Stimulated activated CD8-positive, alpha-beta memory T cell treated with anti-CD3 and anti-CD28 coated beads, Interleukin-15, amount 100 ng/mL, for 48 hours (primary cell): ENCODE data around the gene AGRP.

Source experiments
- DNase-seq, 2 donors: peaks; one replicate each; pipeline ENCODE4 v3.0.0-alpha.2; 2020; ENCODE audit warnings: low read depth in 2 of 2

AGRP gene

GRCh38 chr16:67463059-67463458, 20.3 kb downstream of the AGRP start:
- DNase-seq = no peak

- DNase-seq = no peak
These were observed 21.1 kb downstream of the AGRP start for GRCh38 chr16:67462279-67462655.

- DNase-seq = no peak
These were observed 21.6 kb downstream of the AGRP start for GRCh38 chr16:67461600-67462278.

- DNase-seq = no peak
These were observed 22.4 kb downstream of the AGRP start for GRCh38 chr16:67460961-67461360.

- no peak for DNase-seq
These were observed 23.2 kb downstream of the AGRP start for GRCh38 chr16:67460168-67460567.

GRCh38 chr16:67459861-67460150, 23.5 kb downstream of the AGRP start:
- DNase-seq = no peak

GRCh38 chr16:67459066-67459860, 24.1 kb downstream of the AGRP start:
- no peak for DNase-seq

- no peak for DNase-seq
These were observed 25.2 kb downstream of the AGRP start for GRCh38 chr16:67458121-67458641.

GRCh38 chr16:67457611-67458010, 25.7 kb downstream of the AGRP start:
- DNase-seq = no peak

- no peak for DNase-seq
These were observed 26.8 kb downstream of the AGRP start for GRCh38 chr16:67456391-67457081.

- no peak for DNase-seq
These were observed 28.5 kb downstream of the AGRP start for GRCh38 chr16:67454852-67455251.

- no peak for DNase-seq
These were observed 29.2 kb downstream of the AGRP start for GRCh38 chr16:67454104-67454503.

- no peak for DNase-seq
These were observed 31.5 kb downstream of the AGRP start for GRCh38 chr16:67451704-67452435.

- no peak for DNase-seq
These were observed 32.2 kb downstream of the AGRP start for GRCh38 chr16:67451061-67451703.

GRCh38 chr16:67449739-67450138, 33.6 kb downstream of the AGRP start:
- no peak for DNase-seq

- DNase-seq = no peak
These were observed 34.0 kb downstream of the AGRP start for GRCh38 chr16:67449336-67449735.

GRCh38 chr16:67448580-67448979, 34.8 kb downstream of the AGRP start:
- DNase-seq = no peak

GRCh38 chr16:67447508-67448076, 35.8 kb downstream of the AGRP start:
- DNase-seq = peak; percentile 50 to 53

GRCh38 chr16:67446968-67447507, 36.3 kb downstream of the AGRP start:
- DNase-seq = no peak

- DNase-seq = no peak
These were observed 37.1 kb downstream of the AGRP start for GRCh38 chr16:67445913-67446907.
